ENCODE results near the gene PBX3.

Gene PBX3

DNA sequence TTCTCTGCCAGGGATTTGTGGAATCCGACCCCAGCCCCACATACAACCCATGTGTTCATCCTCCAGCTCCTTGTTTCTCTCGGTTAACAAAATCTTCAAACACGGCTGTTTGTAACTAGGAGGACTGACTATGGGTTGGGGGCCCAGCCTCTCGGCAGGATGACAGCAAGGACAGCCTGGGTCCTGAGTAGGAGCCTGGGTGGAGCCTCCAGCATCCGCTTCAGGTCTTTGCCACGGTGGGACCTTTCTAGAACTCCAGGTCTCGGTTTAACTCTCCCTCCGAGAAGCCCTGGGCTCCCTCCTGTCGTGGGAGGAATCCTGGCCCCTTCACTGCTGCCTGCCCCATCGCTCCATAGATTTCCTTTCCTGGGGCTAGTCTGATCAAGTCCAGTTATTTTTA, 248.5 kb downstream of the PBX3 start:
- no peak overlapping the region for H3K4me3 ChIP-seq (ENCODE audit: low read length)
- no peak for DNase-seq (ENCODE audit: low read depth, low spot score)

DNA sequence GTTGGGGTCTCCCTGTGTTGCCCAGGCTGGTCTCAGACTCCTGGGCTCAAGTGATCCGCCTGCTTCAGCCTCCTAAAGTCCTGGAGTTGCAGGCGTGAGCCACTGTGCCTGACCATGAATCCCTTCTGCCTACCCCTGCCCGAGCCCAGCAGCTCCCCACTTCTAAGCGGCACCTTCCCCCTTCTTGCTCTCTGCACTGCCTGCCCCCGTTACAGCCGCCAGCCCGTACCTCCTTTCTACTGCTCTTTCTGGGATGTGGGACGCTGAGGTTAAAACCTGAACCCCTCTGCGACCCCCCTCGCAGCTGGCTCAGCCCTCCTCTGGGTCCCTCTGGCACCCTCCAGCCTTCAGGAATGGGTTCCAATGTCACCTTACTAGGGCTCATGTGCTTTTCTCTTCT, 249.6 kb downstream of the PBX3 start:
- no peak for DNase-seq (ENCODE audit: low read depth, low spot score)
- no peak overlapping the region for H3K4me3 ChIP-seq (ENCODE audit: low read length)

DNA sequence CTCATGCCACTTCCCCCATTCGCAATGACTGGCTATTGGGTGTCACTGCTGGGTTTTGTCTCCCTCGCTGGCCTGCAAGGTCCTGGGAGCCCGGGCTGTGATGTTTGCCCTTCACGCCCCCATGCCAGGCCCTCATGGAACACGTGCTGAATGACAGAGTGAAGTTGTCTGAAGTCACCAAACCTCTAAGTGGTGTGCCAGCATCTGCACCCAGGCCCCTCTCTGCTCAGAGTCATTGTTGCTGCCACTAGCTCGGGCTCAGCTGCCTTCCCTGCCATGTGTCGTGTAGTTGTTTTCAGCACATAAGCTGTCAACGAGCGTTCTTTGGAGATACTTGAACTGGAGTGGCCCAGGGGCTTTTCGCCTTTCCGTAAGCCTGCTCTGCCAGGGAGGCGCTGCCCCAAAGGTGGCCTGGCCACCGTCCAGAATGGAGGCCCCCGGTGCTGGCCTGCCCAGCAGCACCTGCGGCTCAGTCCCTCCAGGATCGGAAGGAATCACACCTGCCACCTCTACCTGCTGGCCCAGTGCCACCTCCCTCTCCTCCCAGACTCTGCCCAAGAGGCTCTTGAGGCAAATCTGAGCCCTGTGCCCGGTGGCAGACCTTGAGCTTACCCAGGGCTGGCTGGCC, 250.1 kb downstream of the PBX3 start:
- no peak overlapping the region for H3K4me3 ChIP-seq (ENCODE audit: low read length)
- DNase-seq (ENCODE audit: low read depth, low spot score): no peak

DNA sequence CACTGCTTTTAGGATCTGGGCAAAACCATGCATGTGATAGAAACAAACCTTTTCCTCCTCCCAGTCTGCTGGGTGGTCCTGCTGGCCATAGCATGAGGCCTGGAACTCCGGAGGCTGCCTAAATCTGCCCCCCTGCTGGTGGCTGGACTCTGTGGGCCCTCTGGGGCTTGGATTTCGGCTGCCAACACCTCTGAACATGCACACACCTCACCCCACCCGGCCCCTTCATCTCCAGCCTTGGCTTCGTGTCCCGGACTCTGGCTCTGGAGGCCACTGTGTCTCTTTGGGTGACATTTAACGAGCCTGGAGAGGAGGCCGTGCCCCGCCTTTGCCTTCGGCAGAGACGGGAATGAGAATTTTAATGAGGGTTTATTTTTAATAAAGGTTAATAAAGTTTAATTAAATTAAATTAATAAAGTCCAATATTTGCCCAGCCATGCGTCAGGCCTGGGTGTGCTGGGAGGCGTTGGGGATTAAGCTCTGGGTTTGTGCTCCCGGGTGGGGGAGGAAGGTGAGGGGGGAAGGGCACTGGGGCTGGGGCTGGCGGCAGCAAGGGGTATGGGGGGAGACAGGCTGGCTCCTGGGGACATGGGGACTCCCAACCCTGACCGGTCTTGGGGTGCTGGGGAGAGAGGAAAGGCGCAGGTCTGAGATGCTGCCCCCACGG, 251.8 kb downstream of the PBX3 start:
- DNase-seq (ENCODE audit: low read depth, low spot score): no peak
- H3K4me3 ChIP-seq (ENCODE audit: low read length): no peak overlapping the region

DNA sequence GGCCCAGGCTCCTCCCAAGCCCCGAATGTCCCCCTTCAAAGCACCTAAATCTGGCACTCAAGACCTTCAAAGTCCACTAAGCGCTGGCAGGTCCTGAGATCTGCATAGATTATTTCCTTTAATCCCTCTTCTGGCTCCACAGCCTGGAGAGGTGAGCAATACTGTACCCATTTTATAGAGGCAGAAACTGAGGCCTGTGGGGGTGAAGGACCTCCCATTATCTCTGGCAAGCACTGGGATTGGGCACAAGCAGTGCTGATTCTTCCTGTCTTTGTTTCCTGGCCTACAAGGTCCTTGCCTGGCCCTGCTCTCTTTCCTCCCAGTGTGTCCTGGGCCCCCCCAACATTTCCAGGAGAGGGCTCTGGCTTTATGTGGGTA, 252.3 kb downstream of the PBX3 start:
- DNase-seq (ENCODE audit: low read depth, low spot score): no peak
- H3K4me3 ChIP-seq (ENCODE audit: low read length): no peak overlapping the region

DNA sequence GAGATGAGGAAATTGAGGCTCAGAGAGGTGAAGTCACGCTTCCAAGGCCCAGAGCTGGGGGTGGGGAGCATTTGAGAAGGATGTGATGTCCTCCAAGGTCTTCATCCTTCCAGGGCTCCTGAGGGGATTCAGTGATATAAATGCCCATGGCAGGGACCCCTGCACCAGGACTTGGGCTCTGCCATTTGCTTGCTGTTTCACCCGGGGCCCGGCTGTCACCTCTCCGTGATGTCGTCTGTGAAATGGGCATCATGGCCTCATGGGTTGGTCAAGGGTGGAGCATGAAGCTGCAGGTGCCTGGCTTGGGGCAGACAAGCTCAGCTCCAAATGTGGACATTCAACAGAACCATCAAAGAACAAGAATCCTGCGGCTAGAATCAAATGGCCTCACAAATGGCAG, 253.1 kb downstream of the PBX3 start:
- DNase-seq (ENCODE audit: low read depth, low spot score): no peak

DNA sequence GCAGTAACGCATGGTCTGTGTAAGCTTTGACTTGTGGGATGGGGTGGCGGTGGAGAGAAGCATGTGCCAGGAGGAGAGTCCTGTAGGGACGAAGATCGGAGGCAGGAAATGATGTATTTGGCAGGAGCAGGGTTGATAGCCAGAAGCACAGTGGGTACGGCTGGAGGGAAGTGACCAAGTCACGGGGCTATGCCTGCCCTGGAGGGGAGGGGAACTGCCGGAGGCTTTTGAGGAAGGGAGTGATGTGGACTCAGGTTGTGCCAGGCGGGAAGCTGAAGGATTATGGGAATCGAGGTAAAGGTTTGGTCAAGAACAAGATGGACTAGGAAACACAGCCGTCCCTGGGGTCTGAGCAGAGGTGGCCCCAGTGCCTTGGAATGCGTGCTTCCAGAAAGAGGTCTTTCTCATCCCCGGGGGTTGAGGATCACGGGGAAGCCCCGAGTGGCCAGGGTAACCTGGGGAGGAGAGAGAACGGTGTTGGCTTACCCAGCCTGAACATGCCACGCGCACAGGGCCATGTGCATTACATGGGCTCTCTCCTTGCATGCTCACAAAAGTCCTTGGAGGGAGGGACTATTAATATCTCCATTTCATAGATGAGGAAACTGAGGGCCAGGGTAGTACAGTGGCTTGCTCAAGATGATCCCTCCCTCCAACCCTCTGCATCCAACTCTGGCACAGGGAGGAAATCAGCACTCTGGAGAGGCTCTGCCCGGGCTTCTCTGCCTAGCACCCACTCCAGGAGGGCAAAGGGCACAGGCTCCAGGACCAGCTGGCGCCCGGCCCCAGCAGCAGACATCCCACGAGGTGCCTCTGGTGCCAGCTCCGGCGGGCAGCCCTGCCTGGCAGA, 253.8 kb downstream of the PBX3 start:
- DNase-seq (ENCODE audit: low read depth, low spot score): no peak
- H3K4me3 ChIP-seq (ENCODE audit: low read length): no peak overlapping the region

More for the DNA sequence above, 253.1 kb downstream of the PBX3 start:
- H3K4me3 ChIP-seq (ENCODE audit: low read length): no peak overlapping the region

DNA sequence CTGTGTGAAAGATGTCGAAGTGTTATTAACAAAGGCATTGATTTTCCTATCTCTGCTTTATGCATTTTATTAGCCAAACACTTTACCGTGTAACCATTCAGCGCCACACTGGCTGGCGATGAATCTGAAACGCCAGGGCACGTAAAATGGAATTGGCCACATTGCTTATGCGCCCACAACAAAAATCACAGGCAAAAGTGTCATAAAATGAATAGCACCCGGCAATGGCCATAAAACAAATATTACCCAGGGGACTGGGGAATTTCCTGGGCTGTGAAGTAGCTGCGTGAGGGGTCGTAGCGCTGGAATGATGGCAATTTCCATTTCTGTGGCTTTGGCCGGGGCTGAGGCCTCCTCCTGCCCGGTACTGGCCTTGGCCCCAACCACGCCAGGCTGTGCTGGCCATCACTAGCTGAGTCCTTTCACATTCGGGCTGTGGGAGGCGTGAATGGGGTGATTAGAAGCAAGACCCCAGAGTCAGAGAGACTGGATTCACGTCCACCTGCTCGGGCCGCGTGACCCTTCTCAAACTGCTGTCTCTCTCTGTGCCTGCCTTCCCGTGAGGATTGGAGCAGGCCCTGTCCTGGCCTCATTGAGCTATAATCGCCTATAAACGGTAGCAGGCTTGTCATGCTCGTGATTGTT, 254.5 kb downstream of the PBX3 start:
- DNase-seq (ENCODE audit: low read depth, low spot score): no peak
- H3K4me3 ChIP-seq (ENCODE audit: low read length): no peak overlapping the region

DNA sequence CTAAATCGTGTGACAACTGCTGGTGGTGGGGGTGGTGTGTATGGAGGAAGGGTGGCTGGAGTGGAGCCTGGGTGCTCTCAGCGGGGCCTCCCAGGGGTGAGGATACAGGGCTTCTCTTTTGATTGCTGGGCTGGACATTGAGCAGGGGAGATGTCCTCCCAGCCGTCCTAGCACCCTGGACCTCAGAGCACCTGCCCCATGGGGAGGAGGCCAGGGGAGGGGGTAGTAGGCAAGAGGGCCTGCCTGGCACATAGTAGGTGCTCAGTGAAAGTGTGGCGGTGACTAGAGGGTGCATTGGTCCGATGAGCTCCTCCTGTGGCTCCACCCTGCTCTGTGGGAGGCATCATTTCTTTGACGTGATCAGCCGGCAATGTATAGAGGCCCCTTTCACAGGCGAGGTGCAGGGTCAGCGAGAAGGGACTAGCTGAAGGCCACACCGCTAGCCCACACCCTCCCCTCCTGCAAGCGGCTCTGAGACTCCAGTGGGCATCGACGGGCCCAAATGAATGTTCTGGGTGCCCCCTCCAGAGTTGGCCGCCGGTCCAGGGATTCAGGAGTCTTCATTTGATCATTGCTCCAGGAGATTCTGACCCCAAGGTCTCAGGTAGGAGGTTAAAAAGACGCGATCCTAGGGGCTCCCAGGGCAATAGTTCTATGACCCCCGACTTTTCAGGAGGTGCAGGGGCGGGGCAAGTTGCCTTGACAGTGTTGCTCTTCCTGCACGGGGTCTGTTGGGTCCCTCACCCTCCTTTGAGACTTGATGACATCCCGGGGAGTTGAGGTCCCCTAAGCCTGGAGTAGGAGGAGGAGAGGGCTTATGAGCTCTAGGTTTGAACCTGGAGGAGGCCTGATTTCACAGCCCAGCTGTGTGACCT, 255.5 kb downstream of the PBX3 start:
- no peak for DNase-seq (ENCODE audit: low read depth, low spot score)
- no peak overlapping the region for H3K4me3 ChIP-seq (ENCODE audit: low read length)

DNA sequence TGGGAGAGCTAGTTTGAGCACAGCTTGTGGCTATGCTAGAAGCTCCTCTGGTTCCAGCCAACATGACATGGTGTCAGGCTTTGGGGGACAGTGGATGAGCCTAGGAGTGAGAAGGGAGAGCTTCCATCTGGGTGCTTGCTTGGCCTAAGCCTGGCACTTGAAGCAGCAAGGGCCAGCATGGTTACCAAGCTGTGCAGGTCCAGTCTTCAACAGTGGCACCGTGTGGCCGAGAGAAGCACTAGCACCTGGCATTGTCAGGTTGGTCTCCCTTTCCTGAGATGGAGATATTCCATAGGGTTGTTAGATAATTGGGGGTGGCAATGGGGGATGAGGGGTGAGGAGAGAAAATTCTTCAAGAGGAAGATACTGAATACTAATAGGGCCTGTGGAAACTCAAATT, 261.9 kb downstream of the PBX3 start:
- no peak for DNase-seq (ENCODE audit: low read depth, low spot score)
- no peak overlapping the region for H3K4me3 ChIP-seq (ENCODE audit: low read length)

DNA sequence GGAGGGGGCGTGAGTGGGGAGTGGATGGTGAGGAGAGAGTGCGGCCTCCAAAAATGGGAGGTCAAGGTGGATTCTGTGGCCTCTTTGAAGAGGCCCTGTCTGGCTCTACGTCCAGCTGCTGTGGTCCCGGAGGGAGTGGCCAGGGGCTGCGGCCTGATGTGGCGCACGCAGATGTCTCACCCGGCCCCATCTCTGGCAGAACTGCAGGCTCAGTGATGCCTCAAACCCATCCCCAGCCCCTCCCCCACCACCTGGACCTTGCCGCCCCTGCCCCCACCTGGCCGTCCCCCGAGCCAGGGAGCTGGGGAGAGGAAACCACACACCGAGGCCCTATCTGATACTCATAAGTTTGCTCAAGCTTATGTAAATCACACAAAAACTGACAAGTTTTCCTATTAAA, 267.6 kb downstream of the PBX3 start:
- no peak for DNase-seq (ENCODE audit: low read depth, low spot score)
- H3K4me3 ChIP-seq (ENCODE audit: low read length): no peak overlapping the region

DNA sequence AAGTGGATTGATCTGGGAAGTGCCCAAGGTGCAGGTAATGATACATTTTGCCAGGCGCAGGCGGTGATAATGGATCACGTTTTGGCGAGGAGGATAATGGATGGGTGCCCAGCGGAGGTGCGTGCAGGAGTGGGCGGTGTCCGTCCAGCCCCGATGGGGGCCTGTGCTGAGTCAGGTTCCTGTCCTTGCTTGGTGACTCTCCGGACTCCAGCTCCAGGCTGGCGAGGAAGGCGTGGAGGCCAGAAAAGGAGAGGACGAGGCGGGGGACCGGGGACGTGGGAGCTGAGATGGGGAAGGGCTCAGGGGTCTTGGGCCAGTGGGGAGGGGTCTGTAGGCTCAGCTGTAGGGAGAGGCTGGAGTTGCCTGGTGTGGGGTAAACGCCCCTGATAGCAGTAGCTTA, 268.3 kb downstream of the PBX3 start:
- DNase-seq (ENCODE audit: low read depth, low spot score): no peak
- H3K4me3 ChIP-seq (ENCODE audit: low read length): no peak overlapping the region

DNA sequence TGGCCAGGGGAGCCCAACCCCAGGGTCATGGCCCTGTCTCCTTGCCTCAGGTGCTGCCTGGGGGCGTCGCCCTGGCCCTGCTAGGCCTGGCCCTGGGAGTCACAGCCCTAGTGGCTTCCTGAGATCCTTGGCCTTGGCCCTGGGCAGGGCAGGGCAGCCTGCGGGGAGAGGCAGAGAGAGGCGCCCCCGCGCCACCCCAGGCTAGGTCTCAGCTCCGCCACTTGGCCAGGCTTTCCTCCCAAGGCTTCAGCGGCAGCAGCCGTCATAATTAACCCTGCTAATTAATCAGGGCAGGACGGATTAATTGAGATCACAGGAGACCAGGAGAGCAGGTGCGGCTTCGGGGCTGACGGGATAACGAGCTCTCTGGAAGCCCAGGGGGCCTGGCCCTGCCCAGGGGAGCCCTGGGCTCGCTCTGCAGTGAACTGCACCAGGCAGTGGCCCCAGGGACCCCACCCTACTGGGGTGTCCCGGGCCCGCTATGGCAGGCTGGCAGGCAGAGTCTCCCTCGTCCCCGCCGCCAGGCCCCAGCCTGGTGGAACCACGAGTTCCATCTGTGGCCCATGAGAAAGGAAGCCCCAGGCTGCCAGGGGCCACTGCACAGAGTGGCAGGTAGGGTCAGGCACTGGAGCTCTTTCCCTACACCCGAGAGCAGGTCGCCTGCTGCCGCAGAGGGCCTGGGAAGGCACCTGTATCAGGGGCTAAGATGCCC, 269.6 kb downstream of the PBX3 start:
- DNase-seq (ENCODE audit: low read depth, low spot score): no peak
- H3K4me3 ChIP-seq (ENCODE audit: low read length): no peak overlapping the region

Data from Jurkat, Clone E6-1 (cell line).